GM12801 (cell line): ENCODE data around the gene PLCB1.

ENCODE experiments used
- TF ChIP-seq, protein P1 (sequence below): IDR thresholded peaks from one replicate; pipeline ENCODE4 v1.5.1; 2011; ENCODE audit warnings: control low read depth; ENCODE audit not compliant: insufficient read length; ENCODE audit errors: extremely low read depth

PLCB1 gene

DNA sequence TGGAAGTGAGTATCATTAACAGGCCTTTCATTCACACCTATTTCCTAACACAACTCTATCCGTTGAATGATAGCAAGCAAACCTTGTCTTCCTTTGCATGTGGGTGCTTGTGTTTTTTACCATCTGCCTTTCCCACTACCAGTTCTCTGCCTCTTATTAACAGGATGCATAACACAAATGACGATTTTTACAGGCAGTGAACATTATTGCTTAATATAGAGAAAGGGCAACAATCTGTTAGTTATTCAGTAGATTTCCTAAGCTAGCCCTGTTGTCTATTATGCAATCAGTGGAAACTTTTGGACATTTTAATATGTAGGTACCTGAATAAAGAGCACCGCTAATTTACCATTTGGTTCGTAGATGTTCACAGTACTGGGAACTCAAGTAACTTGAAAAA is 588.0 kb downstream of the PLCB1 start:
- TF ChIP-seq, protein P1, sequence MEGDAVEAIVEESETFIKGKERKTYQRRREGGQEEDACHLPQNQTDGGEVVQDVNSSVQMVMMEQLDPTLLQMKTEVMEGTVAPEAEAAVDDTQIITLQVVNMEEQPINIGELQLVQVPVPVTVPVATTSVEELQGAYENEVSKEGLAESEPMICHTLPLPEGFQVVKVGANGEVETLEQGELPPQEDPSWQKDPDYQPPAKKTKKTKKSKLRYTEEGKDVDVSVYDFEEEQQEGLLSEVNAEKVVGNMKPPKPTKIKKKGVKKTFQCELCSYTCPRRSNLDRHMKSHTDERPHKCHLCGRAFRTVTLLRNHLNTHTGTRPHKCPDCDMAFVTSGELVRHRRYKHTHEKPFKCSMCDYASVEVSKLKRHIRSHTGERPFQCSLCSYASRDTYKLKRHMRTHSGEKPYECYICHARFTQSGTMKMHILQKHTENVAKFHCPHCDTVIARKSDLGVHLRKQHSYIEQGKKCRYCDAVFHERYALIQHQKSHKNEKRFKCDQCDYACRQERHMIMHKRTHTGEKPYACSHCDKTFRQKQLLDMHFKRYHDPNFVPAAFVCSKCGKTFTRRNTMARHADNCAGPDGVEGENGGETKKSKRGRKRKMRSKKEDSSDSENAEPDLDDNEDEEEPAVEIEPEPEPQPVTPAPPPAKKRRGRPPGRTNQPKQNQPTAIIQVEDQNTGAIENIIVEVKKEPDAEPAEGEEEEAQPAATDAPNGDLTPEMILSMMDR, result no peak

DNA sequence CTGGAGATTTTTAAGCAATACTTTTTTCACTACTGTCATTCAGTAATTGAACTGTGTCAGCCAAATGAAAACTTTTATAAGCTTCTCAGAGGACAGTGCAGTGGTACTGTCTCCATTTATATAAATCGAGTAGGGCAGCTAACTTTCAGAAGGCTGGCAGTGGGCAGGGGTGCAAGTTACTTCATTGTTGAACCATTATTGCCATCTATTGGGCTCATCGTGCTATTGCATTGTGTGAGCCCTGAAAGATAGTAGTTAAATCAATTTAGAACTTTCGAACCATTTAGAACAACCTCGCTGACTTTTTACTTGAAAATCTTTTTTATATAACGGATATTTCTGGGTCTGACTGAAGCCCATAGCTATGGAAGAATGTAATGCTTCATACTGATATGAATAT is 589.0 kb downstream of the PLCB1 start:
- TF ChIP-seq, protein P1, result no peak

DNA sequence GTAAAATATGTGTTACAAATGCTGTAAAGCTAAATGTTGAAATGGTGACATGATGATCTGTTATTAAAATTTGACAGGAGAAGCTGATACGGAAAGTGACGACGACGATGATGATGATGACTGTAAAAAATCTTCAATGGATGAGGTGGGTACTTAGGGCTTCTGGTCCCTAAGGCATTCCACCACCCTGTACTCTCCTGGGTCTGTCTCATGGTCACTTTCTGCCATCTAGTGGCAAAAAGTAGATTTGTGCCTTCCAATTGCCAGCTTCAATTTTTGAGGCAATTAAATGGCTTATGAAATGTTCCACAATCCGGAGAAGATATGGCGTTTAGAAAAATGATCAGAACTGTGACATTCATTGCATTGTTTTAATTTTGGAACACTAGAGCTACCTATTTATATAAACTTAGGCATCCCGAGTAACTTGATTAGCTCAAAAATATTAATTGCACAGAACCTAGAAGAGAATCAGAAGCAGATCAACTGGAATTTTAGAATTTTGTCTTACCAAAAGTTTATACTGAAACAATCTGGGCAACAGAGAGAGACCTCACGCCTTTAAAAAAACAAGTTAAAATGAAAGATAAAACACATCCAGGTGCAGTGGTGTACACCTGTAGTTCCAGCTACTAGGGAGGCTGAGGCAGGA is 590.3 kb downstream of the PLCB1 start:
- TF ChIP-seq, protein P1, result no peak

DNA sequence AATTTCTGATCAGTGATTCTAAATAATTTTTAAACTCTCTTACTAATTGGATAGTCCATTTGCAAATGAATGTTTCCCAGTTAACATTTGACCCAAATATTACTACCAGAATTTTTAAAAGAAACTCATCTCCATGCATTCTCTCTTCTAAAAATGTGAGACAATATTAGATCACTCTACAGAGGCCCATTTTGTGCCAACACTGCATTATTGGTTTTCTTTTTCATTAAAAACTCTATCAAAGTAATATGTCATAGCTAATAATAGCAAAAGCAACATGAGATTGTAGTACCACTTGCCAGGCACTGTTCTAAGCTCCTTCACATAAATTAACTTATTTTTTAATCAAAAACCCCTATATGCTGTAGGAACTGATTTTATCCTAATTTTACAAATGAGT is 591.2 kb downstream of the PLCB1 start:
- TF ChIP-seq, protein P1, result no peak

DNA sequence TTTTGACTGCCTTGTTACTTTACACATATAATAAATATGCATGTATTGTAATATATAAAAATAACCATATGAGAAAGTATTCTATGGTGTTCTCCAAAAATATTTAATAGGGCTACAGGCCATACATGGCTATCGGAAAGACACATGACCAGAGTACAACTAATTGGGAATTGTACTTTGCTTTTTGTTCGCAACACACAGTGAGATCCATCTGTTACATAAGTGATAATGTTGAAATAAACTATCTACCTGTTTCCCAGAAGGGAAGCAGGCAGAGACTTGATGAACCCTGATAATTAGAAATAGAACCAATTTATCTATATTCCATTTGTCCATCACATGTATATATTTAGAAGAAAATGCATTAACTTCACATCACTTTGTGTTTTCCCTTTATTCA is 592.8 kb downstream of the PLCB1 start:
- TF ChIP-seq, protein P1, result no peak

DNA sequence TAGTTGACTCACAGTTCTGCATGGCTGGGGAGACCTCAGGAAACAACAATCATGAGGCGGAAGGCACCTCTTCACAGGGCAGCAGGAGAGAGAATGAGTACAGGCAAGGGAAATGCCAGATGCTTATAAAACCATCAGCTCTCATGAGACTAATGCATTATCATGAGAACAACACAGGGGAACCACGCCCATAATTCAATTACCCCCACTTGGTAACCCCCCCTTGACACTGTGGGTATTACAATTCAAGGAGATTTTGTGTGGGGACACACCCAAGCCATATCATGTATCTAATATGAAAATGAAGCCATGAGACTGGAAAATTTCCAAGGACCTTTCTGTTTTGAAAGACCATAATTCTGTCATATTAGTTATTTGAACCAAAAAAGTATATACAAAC is 594.4 kb downstream of the PLCB1 start:
- TF ChIP-seq, protein P1, result no peak

DNA sequence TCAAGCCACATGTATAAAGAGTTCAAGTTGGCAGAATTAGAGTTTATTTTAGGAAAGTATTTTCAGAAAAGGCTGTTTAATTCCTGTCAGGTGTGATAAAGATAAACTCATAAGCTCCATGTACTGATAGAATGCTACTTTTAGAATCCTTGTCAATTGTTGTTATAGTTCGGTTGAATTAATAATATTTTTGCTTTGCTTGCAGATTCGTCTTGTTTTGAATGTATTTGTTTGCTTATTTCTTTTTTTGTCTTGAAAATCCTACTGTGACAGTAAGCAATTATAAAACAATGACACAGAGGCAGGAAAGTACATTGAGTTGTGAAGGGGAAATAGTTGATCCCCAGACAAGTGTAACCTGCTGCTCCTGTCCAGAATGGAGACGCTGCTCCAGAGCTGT is 602.9 kb downstream of the PLCB1 start:
- TF ChIP-seq, protein P1, result no peak
